Ovary (tissue), 9 donors: Measurements from ENCODE around the gene IRGQ. TPM values are rescaled to one million over a fixed set of nuclear protein-coding genes. Genes with fewer than 3 reads are reported as not detected.

Source experiments
- DNase-seq, 5 donors: peaks; one replicate each; pipeline ENCODE4 v3.0.0-alpha.2; 2019 to 2020
- H3K27ac ChIP-seq, 2 donors: fragments of 200-600 bp; one replicate each; pipeline versions ENCODE4 v1.5.1 to v1.8.0; 2019 to 2022
- H3K27me3 ChIP-seq: fragments of 200-600 bp; one replicate; pipeline ENCODE4 v1.8.0; 2022
- H3K36me3 ChIP-seq: fragments of 200-600 bp; sonication (generic); one replicate; pipeline ENCODE4 v1.5.1; 2019
- H3K4me1 ChIP-seq: one replicate; pipeline ENCODE4 v1.8.1; 2013; ENCODE audit warnings: mild to moderate bottlenecking, moderate library complexity; ENCODE audit not compliant: insufficient read depth
- H3K4me3 ChIP-seq: fragments of 200-600 bp; sonication (generic); one replicate; pipeline ENCODE4 v1.5.1; 2017
- H3K9me3 ChIP-seq, 2 donors: fragments of 200-600 bp in 1 of 2; sonication (generic) in 1 of 2; one replicate each; pipeline versions ENCODE4 v1.5.1 to v1.8.1; 2013 to 2019; ENCODE audit warnings: mild to moderate bottlenecking in 1 of 2, moderate library complexity in 1 of 2
- CTCF ChIP-seq, 3 donors: fragments of 450-650 bp in 2 of 3; fragments of 200-600 bp in 1 of 3; IDR thresholded peaks; one replicate each; pipeline versions ENCODE4 v1.5.1 to v1.8.0; 2016 to 2022; ENCODE audit warnings: antibody characterized with exemption in 3 of 3, mild to moderate bottlenecking in 1 of 3
- EP300 ChIP-seq: sonication (generic); formaldehyde crosslinking; IDR thresholded peaks from one replicate; pipeline ENCODE4 v1.6.1; 2017; ENCODE audit warnings: antibody characterized with exemption
- POLR2A ChIP-seq: fragments of 450-650 bp; IDR thresholded peaks from one replicate; pipeline ENCODE4 v1.6.1; 2017; ENCODE audit warnings: antibody characterized with exemption, mild to moderate bottlenecking, moderate library complexity
- WGBS, 3 donors: extraction: QIAGEN DNeasy Blood & Tissue Kit in 1 of 3; methylation state at CpG; one replicate each; pipeline versions ENCODE4 v1.1.5 to v1.1.7; 2013 to 2017; 5-methylcytosine and 5-hydroxymethylcytosine counted together
- intact Hi-C, 4 donors: fragments of 100-400 bp; cut with DNase I; formaldehyde crosslinking; loops; one replicate each; pipeline versions ENCODE4 v1.11.0 to v1.15.1; 2022 to 2023
- polyA plus RNA-seq, 2 donors: library from polyadenylated mRNA; stranded (reverse); fragments of 200-250 nt in 1 of 2; fragments of 350-450 nt in 1 of 2; fragmentation: Illumina TruSeq in 1 of 2; extraction: RNeasy Lipid Tissue Mini Kit (QIAGEN cat#74804) in 1 of 2; gene quantifications; one replicate each; pipeline ENCODE4 v1.2.3, GENCODE V29; 2013 to 2014
- total RNA-seq, 7 donors: library from RNA; depleted of rRNA in 2 of 7; stranded (reverse); fragments of >200 nt in 2 of 7; fragmentation: NEBNext Ultra II Directional in 3 of 7; extraction: Animal tissue kit (Norgen Biotek cat#: 25700) in 3 of 7; gene quantifications; one replicate each; pipeline versions ENCODE4 v1.1.0 to v1.2.4, GENCODE V29; 2016 to 2023
- donor health status: DM: no; HTN: no; CAD: no; lungs with moderate emphysema.
- donor health status: DM: no; HTN: no; CAD: no.
- donor health status: Bipolar disorder and iron deficiency.
- donor health status: DM: yes; HTN: yes; CAD: no.
- donor health status: DM: no; HTN: no; CAD: no.
- donor health status: DM: yes; HTN: yes; CAD: no.

IRGQ gene
- total and polyA plus RNA-seq, 9 donors = 5.4 to 25.8 (median 19.2) TPM

GRCh38 chr19:43599635-43600295, 3.8 kb upstream of the IRGQ start:
- Histone ChIP-seq H3K4me3 (no peak overlapping the region), H3K4me1 (peaks cover 8% of the 10 kb centered on the region), H3K36me3 (no peaks in the 10 kb centered on the region), H3K27ac (no peak overlapping the region), H3K9me3 (no peaks in the 10 kb centered on the region), H3K27me3 (no peaks in the 10 kb centered on the region)
- no peak for DNase-seq
- intact Hi-C loops = loop anchor here in 2 of 4 donors (5.0 to 10.0 kb wide), 2 partner anchors 55 to 67 kb away; partner anchors contain the start of gene ZNF575 (in 1 of the 2)
- no peak for TF ChIP-seq EP300
- no peak for TF ChIP-seq POLR2A
- no peak for TF ChIP-seq CTCF (IDR thresholded peaks at IDR 0.05)
- 78 to 82% (median 78%) methylated on average over 4 of the region's 4 CpGs for whole genome bisulfite sequencing, 3 donors

- H3K27ac ChIP-seq = no peak overlapping the region
- intact Hi-C loops = loop anchor here in 1 of 4 donors (5.0 kb wide), 1 partner anchor 66 kb away; the partner anchor contains the start of gene ZNF575
- no peaks in the 10 kb centered on the region for H3K36me3 ChIP-seq
- 82 to 86% (median 84%) methylated on average over 19 of the region's 19 CpGs for WGBS, 3 donors
- H3K27me3 ChIP-seq = no peaks in the 10 kb centered on the region
- DNase-seq = no peak
- H3K4me1 ChIP-seq = peaks cover 10% of the 10 kb centered on the region
- H3K9me3 ChIP-seq = no peaks in the 10 kb centered on the region
- no peak for TF ChIP-seq EP300
- no peak for TF ChIP-seq POLR2A
- TF ChIP-seq CTCF (IDR thresholded peaks at IDR 0.05) = no peak
- H3K4me3 ChIP-seq = no peak overlapping the region
Observed at GRCh38 chr19:43598445-43599240, 2.7 kb upstream of the IRGQ start.

- H3K36me3 ChIP-seq = no peaks in the 10 kb centered on the region
- H3K4me3 ChIP-seq = no peak overlapping the region
- no peak for TF ChIP-seq CTCF (IDR thresholded peaks at IDR 0.05)
- no peak for TF ChIP-seq POLR2A
- no peaks in the 10 kb centered on the region for H3K9me3 ChIP-seq
- no peaks in the 10 kb centered on the region for H3K27me3 ChIP-seq
- peaks cover 10% of the 10 kb centered on the region for H3K4me1 ChIP-seq
- 11 to 22% (median 12%) methylated on average over 5 of the region's 5 CpGs for WGBS, 3 donors
- H3K27ac ChIP-seq = no peak overlapping the region
- intact Hi-C loops = loop anchor here in 1 of 4 donors (5.0 kb wide), 1 partner anchor 66 kb away; the partner anchor contains the start of gene ZNF575
- no peak for DNase-seq
Observed at GRCh38 chr19:43597876-43598275, 1.9 kb upstream of the IRGQ start.

- no peak for DNase-seq
- Histone ChIP-seq H3K4me1 (peaks cover 10% of the 10 kb centered on the region), H3K4me3 (peak overlapping the region; percentile 44), H3K9me3 (no peaks in the 10 kb centered on the region), H3K36me3 (no peaks in the 10 kb centered on the region), H3K27ac (peak overlapping the region; percentile 91 to 99), H3K27me3 (no peaks in the 10 kb centered on the region)
- intact Hi-C loops = loop anchor here in 1 of 4 donors (5.0 kb wide), 1 partner anchor 65 kb away; the partner anchor contains the start of gene ZNF575
- TF ChIP-seq CTCF (IDR thresholded peaks at IDR 0.05) (no peak), EP300 (no peak), POLR2A (no peak)
- WGBS, 3 donors = 17 to 29% (median 18%) methylated on average over 7 of the region's 7 CpGs
Observed at GRCh38 chr19:43596842-43597461, 1.0 kb upstream of the IRGQ start.
